Caco-2 (cell line): ENCODE measurements around the gene AVL9. TPM values are rescaled to one million over a fixed set of nuclear protein-coding genes. Genes with fewer than 3 reads are reported as not detected.

Source experiments
- BruUV-seq: library from RNA; stranded (reverse); fragments of 400-500 nt; replicated peaks from 2 replicates; lab custom pipeline; 2021; lab: Mats Ljungman, UMichigan
- CTCF ChIA-PET: fragments of 300-600 bp; sonication (Branson Sonifier 250); formaldehyde crosslinking; loops from one replicate; lab custom pipeline; 2022; ENCODE audit warnings: antibody characterized with exemption; lab: Charles Lee
- POLR2A ChIA-PET: fragments of 300-600 bp; sonication (Branson Sonifier 250); formaldehyde crosslinking; loops from one replicate; lab custom pipeline; 2022; ENCODE audit warnings: antibody characterized with exemption; lab: Charles Lee
- DNase-seq, 2 experiments: peaks; one replicate each; pipeline versions ENCODE4 v3.0.0 to v3.0.0-alpha.2; 2020 to 2022
- H3K27me3 ChIP-seq: replicated peaks from 2 replicates; pipeline ENCODE4 v1.6.0; 2011; ENCODE audit warnings: low read length; ENCODE audit not compliant: control insufficient read depth, insufficient read depth
- H3K36me3 ChIP-seq: 2 replicates; pipeline ENCODE4 v1.5.1; 2011; ENCODE audit warnings: low read length; ENCODE audit not compliant: control insufficient read depth, insufficient read depth
- H3K4me1 ChIP-seq: fragments of 250-450 bp; sonication (Bioruptor Pico); 2 replicates; pipeline ENCODE4 v1.5.1; 2020; ENCODE audit warnings: mild to moderate bottlenecking
- H3K4me3 ChIP-seq: 2 replicates; pipeline ENCODE4 v1.5.1; 2011; ENCODE audit warnings: low read depth, mild to moderate bottlenecking, control low read depth, low read length
- H3K9me3 ChIP-seq: fragments of 250-450 bp; sonication (Bioruptor Pico); 2 replicates; pipeline ENCODE4 v1.5.1; 2020; ENCODE audit warnings: mild to moderate bottlenecking, moderate library complexity
- H3K27ac Mint-ChIP-seq: one replicate; pipeline ENCODE4 v1.8.0; 2022; ENCODE audit warnings: mixed read lengths; ENCODE audit not compliant: unreplicated experiment
- H3K27me3 Mint-ChIP-seq: one replicate; pipeline ENCODE4 v1.8.0; 2022; ENCODE audit warnings: mixed read lengths; ENCODE audit not compliant: insufficient read depth, unreplicated experiment
- H3K36me3 Mint-ChIP-seq: one replicate; pipeline ENCODE4 v1.8.0; 2022; ENCODE audit warnings: mild to moderate bottlenecking, mixed read lengths; ENCODE audit not compliant: insufficient read depth, unreplicated experiment
- H3K4me1 Mint-ChIP-seq: one replicate; pipeline ENCODE4 v1.8.0; 2022; ENCODE audit warnings: low read depth, mixed read lengths; ENCODE audit not compliant: unreplicated experiment
- H3K4me3 Mint-ChIP-seq: one replicate; pipeline ENCODE4 v1.8.0; 2022; ENCODE audit warnings: mild to moderate bottlenecking, moderate library complexity, mixed read lengths; ENCODE audit not compliant: unreplicated experiment
- H3K9me3 Mint-ChIP-seq: one replicate; pipeline ENCODE4 v1.8.0; 2022; ENCODE audit warnings: mixed read lengths; ENCODE audit not compliant: unreplicated experiment
- CTCF ChIP-seq, 2 experiments: fragments of 200-600 bp in 1 of 2; IDR thresholded peaks; 1 replicate in 1 of 2; 2 replicates in 1 of 2; pipeline versions ENCODE4 v1.5.1 to v1.8.0; 2011 to 2022; ENCODE audit warnings: antibody characterized with exemption in 1 of 2, control low read depth in 1 of 2, inconsistent platforms in 1 of 2, low read depth in 1 of 2, low read length in 1 of 2, mild to moderate bottlenecking in 1 of 2, moderate library complexity in 1 of 2; ENCODE audit not compliant: insufficient read depth in 1 of 2, severe bottlenecking in 1 of 2, unreplicated experiment in 1 of 2
- intact Hi-C: fragments of 100-400 bp; cut with micrococcal nuclease; formaldehyde crosslinking; loops from one replicate; pipeline ENCODE4 v1.10.0; 2022; ENCODE audit not compliant: unreplicated experiment
- total RNA-seq: library from RNA; stranded (reverse); gene quantifications from 2 replicates; pipeline ENCODE4 v1.2.3, GENCODE V29; 2022

The AVL9 gene
- total RNA-seq, 1 experiment from 2014 or later = 39.7 TPM

- no peak for DNase-seq
- TF ChIP-seq CTCF (IDR thresholded peaks at IDR 0.05; ENCODE audit: insufficient read depth in 1 of 2, low read depth in 1 of 2, low read length in 1 of 2, severe bottlenecking in 1 of 2, unreplicated experiment in 1 of 2) = no peak
- peaks cover 7% of the 10 kb centered on the region for H3K36me3 Mint-ChIP-seq
- H3K4me1 Mint-ChIP-seq = no peaks in the 10 kb centered on the region
- no peak overlapping the region for H3K27ac Mint-ChIP-seq
- ChIA-PET CTCF (no interaction called here), POLR2A (no interaction called here)
- Histone ChIP-seq H3K4me3 (no peak overlapping the region), H3K4me1 (no peaks in the 10 kb centered on the region), H3K36me3 (no peaks in the 10 kb centered on the region), H3K9me3 (no peaks in the 10 kb centered on the region), H3K27me3 (no peaks in the 10 kb centered on the region)
- H3K9me3 Mint-ChIP-seq = no peaks in the 10 kb centered on the region
- no TSS peak for BruUV-seq
- no peaks in the 10 kb centered on the region for H3K27me3 Mint-ChIP-seq
- intact Hi-C loops = no loop called here
- no peak overlapping the region for H3K4me3 Mint-ChIP-seq
These were observed 116.2 kb downstream of the AVL9 start for GRCh38 chr7:32611201-32612099.

GRCh38 chr7:32616625-32617024 is 121.3 kb downstream of the AVL9 start:
- ChIA-PET CTCF (no interaction called here), POLR2A (no interaction called here)
- BruUV-seq = no TSS peak

GRCh38 chr7:32618470-32618869 is 123.2 kb downstream of the AVL9 start:
- BruUV-seq = no TSS peak
- H3K9me3 Mint-ChIP-seq = no peaks in the 10 kb centered on the region
- H3K27me3 Mint-ChIP-seq = peaks cover 12% of the 10 kb centered on the region
- Histone ChIP-seq H3K27me3 (no peaks in the 10 kb centered on the region), H3K36me3 (no peaks in the 10 kb centered on the region), H3K4me1 (no peaks in the 10 kb centered on the region), H3K4me3 (no peak overlapping the region), H3K9me3 (no peaks in the 10 kb centered on the region)
- CTCF ChIA-PET = no interaction called here
- DNase-seq = no peak
- no peak overlapping the region for H3K4me3 Mint-ChIP-seq
- no peaks in the 10 kb centered on the region for H3K36me3 Mint-ChIP-seq
- intact Hi-C loops = no loop called here
- POLR2A ChIA-PET = no interaction called here
- no peak for TF ChIP-seq CTCF (IDR thresholded peaks at IDR 0.05; ENCODE audit: insufficient read depth in 1 of 2, low read depth in 1 of 2, low read length in 1 of 2, severe bottlenecking in 1 of 2, unreplicated experiment in 1 of 2)
- H3K4me1 Mint-ChIP-seq = no peaks in the 10 kb centered on the region
- no peak overlapping the region for H3K27ac Mint-ChIP-seq

More at GRCh38 chr7:32616625-32617024, 121.3 kb downstream of the AVL9 start:
- intact Hi-C loops = no loop called here
- Histone ChIP-seq H3K27me3 (no peaks in the 10 kb centered on the region), H3K4me3 (no peak overlapping the region), H3K36me3 (no peaks in the 10 kb centered on the region), H3K9me3 (no peaks in the 10 kb centered on the region), H3K4me1 (no peaks in the 10 kb centered on the region)
- Mint-ChIP-seq H3K4me1 (no peaks in the 10 kb centered on the region), H3K27ac (no peak overlapping the region), H3K36me3 (no peaks in the 10 kb centered on the region), H3K4me3 (no peak overlapping the region), H3K9me3 (no peaks in the 10 kb centered on the region), H3K27me3 (peaks cover 12% of the 10 kb centered on the region)
- DNase-seq = no peak
- no peak for TF ChIP-seq CTCF (IDR thresholded peaks at IDR 0.05; ENCODE audit: insufficient read depth in 1 of 2, low read depth in 1 of 2, low read length in 1 of 2, severe bottlenecking in 1 of 2, unreplicated experiment in 1 of 2)
